ENCODE measurements around the gene AGFG2.

The AGFG2 gene

DNA sequence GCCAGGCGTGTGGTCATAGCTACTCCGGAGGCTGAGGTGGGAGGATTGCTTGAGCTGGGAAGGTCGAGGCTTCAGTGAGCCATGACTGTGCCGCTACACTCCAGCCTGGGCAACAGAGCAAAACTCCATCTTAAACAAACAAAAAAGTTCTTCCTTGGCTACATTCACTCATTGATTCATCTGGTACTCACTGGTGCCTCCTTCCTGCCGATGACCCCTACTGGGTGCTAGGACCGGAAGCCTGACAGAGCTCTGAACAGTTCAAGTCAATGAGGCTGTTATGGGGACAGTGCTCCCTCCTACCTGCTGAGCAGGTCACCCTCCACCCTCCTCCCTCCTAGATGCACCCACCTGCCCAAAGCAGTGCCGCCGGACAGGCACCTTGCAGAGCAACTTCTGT is 68.1 kb downstream of the AGFG2 start:
- TF ChIP-seq, protein P1, sequence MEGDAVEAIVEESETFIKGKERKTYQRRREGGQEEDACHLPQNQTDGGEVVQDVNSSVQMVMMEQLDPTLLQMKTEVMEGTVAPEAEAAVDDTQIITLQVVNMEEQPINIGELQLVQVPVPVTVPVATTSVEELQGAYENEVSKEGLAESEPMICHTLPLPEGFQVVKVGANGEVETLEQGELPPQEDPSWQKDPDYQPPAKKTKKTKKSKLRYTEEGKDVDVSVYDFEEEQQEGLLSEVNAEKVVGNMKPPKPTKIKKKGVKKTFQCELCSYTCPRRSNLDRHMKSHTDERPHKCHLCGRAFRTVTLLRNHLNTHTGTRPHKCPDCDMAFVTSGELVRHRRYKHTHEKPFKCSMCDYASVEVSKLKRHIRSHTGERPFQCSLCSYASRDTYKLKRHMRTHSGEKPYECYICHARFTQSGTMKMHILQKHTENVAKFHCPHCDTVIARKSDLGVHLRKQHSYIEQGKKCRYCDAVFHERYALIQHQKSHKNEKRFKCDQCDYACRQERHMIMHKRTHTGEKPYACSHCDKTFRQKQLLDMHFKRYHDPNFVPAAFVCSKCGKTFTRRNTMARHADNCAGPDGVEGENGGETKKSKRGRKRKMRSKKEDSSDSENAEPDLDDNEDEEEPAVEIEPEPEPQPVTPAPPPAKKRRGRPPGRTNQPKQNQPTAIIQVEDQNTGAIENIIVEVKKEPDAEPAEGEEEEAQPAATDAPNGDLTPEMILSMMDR (IDR thresholded peaks at IDR 0.05; ENCODE audit: low read depth, low read length) = no peak
- DNase-seq (ENCODE audit: low read depth, low spot score) = no peak
- H3K4me3 ChIP-seq (ENCODE audit: low read depth, low read length) = no peak overlapping the region
- in situ Hi-C loops (cut with HindIII; ENCODE audit: low sequenced_read_pairs) = no loop called here

DNA sequence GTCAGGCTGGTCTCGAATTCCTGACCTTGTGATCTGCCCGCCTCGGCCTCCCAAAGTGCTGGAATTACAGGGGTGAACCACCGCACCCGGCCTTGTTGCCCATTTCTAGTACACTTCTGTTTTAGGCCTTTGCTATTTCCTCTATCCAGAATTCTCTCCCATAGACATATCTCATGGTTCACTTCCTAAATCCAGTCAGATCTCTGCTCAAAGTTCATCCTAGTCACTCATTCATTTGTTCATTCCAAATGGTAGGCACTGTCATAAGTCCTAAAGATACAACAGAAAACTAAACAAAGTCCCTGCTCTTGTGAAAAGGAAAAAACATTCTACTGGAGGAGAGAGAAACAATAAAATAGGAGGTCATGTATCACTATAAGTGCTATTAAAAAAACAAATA is 71.0 kb downstream of the AGFG2 start:
- no peak for DNase-seq (ENCODE audit: low read depth, low spot score)
- in situ Hi-C loops (cut with HindIII; ENCODE audit: low sequenced_read_pairs) = no loop called here
- TF ChIP-seq, protein P1 (IDR thresholded peaks at IDR 0.05; ENCODE audit: low read depth, low read length) = no peak
- H3K4me3 ChIP-seq (ENCODE audit: low read depth, low read length) = no peak overlapping the region

DNA sequence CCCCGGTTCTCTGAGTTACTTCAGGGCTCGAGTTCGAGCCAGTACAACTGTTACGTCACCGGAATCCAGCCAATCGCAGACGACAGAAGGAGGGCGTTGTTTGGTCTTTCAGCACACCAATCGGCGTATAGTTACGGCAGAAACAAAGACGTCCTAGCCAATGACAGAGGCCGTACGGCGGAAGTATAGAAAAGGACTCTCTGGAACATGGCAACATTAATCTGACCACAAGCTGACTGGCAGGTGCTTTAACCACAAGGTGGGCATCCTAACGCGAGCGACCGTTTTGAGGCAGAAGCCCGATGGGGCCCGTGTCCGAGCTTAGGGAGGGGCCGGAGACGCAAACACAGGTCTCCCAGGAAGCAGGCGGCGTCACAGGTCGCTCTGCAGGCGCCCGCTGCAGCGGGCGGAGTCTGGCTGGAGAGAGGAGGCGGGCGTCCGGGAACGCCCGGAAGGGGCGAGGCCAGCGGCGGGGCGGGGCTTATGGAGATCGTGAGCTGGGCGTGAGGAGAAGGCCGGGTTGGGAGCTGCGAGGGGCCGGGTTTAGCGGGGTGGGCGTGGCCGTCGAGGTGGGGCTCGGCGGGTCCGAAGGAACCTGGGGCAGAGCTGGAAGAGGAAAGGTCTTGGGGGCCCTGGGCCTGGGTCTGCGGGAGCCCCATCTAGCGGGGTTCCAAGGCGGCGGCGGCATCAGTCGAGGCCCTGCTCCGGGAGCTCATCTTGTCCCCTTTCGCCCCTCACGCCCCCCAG is 73.2 kb downstream of the AGFG2 start, which contains the start of gene MOSPD3:
Gene MOSPD3 (plus strand): TSS at position 558 of the 747 bp plus-strand sequence. CDS start 252 bp downstream, outside the sequence.
- TF ChIP-seq, protein P1 (IDR thresholded peaks at IDR 0.05; ENCODE audit: low read depth, low read length) = no peak
- peak within 1 kb of the TSS; percentile 78 for H3K4me3 ChIP-seq (ENCODE audit: low read depth, low read length)
- in situ Hi-C loops (cut with HindIII; ENCODE audit: low sequenced_read_pairs) = no loop called here
- DNase-seq (ENCODE audit: low read depth, low spot score) = peak; percentile 100

DNA sequence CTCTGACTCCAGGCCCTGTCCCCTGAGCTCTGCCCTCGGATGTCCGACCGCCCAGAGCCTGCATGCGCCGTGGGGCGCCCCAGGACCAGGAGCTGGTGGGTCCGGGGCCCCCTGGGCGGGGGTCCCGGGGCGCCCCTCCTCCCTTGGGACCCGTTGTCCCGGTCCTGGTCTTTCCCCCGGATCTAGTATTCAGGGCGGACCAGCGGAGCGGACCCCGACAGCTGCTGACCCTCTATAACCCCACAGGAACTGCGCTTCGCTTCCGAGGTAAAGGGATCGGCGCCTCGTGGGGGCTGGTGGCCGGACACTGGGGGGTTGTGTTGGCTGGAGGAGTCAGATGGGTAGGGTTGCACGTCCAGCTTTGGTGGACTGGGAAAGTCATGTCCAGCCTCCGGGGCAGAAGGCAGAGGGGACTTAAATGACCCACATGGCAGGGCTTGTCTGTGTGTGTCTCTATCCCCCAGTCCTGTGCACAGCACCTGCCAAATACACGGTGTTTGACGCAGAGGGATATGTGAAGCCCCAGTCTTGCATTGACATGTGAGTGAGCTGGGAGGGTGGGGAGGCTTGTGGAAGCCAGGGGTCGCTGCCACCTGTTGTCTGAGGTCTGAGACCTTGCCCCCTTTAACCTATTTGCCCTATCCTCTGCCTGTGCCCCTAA is 73.9 kb downstream of the AGFG2 start:
- in situ Hi-C loops (cut with HindIII; ENCODE audit: low sequenced_read_pairs) = no loop called here
- DNase-seq (ENCODE audit: low read depth, low spot score) = peak; percentile 5
- TF ChIP-seq, protein P1 (IDR thresholded peaks at IDR 0.05; ENCODE audit: low read depth, low read length) = peak; percentile 14
- H3K4me3 ChIP-seq (ENCODE audit: low read depth, low read length) = peak overlapping the region; percentile 78

DNA sequence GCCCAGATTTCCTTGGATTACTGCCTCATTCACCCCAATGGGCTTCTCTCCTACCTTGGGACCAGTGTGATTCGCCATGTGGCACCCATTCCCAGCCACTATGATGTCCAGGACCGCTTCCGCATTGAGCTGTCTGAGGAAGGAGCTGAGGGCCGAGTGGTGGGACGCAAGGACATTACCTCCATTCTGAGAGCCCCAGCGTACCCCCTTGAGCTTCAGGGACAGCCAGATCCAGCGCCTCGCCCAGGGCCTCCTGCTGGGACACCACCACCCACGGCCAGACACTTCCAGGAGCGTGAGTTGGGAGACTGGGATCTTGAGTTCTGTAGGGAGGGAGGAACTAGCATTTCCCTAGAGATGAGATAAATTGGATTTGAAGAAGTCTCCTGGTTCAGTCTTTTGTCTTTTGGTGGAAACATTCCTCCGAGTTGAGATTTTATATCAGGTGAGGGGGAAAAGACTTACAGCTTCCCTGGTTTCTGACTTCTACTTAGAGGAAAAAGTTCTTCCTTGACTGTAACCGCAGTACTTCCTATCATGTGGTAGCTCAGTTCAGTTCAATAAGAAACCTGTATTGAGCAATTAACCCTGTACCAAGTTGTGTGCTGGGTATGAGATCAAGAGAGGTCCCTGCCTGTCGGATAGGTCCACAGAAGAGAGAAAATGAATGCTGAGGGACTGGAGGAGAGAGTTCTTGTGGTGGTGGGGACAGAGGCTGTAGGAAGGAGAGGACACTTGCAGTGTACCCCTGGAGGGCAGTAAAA is 74.6 kb downstream of the AGFG2 start:
- no peak for DNase-seq (ENCODE audit: low read depth, low spot score)
- TF ChIP-seq, protein P1 (IDR thresholded peaks at IDR 0.05; ENCODE audit: low read depth, low read length) = no peak
- in situ Hi-C loops (cut with HindIII; ENCODE audit: low sequenced_read_pairs) = no loop called here
- H3K4me3 ChIP-seq (ENCODE audit: low read depth, low read length) = peak overlapping the region; percentile 78

DNA sequence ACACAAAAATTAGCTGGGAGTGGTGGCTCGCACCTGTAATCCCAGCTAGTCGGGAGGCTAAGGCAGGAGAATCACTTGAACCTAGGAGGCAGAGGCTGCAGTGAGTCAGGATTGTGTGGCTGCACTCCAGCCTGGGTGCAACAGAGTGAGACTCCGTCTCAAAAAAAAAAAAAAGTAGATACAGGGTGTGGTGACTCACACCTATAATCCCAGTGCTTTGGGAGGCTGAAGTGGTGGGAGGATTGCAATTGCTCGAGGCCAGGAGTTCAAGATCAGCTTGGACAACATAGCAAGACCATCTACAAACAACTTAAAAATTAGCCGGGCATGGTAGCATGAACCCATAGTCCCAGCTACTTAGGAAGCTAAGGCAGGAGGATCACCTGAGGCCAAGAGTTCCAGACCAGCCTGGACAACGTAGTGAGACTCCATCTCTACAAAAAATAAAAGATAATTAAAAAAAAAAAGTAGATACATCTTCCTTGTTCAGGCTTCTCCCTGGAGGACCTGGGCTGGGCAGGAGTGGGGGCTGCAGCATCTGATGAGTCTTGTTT is 75.4 kb downstream of the AGFG2 start:
- TF ChIP-seq, protein P1 (IDR thresholded peaks at IDR 0.05; ENCODE audit: low read depth, low read length) = no peak
- in situ Hi-C loops (cut with HindIII; ENCODE audit: low sequenced_read_pairs) = no loop called here
- no peak for DNase-seq (ENCODE audit: low read depth, low spot score)
- H3K4me3 ChIP-seq (ENCODE audit: low read depth, low read length) = no peak overlapping the region

Measured in astrocyte of the spinal cord (primary cell).